PC-3 (cell line): ENCODE results near the gene PADI2.

Source experiments
- EZH2 ChIP-seq: fragments of 300-600 bp; sonication (generic); IDR thresholded peaks from one replicate; pipeline ENCODE4 v1.6.1; 2017; ENCODE audit warnings: antibody characterized with exemption, mild to moderate bottlenecking, low read length; ENCODE audit not compliant: unreplicated experiment
- TF ChIP-seq, protein P1 (sequence below): fragments of 300-600 bp; sonication (generic); conservative IDR thresholded peaks from 2 replicates; pipeline ENCODE4 v1.5.1; 2017; ENCODE audit warnings: antibody characterized with exemption, low read depth, mild to moderate bottlenecking, low read length

- TF ChIP-seq, protein P1, sequence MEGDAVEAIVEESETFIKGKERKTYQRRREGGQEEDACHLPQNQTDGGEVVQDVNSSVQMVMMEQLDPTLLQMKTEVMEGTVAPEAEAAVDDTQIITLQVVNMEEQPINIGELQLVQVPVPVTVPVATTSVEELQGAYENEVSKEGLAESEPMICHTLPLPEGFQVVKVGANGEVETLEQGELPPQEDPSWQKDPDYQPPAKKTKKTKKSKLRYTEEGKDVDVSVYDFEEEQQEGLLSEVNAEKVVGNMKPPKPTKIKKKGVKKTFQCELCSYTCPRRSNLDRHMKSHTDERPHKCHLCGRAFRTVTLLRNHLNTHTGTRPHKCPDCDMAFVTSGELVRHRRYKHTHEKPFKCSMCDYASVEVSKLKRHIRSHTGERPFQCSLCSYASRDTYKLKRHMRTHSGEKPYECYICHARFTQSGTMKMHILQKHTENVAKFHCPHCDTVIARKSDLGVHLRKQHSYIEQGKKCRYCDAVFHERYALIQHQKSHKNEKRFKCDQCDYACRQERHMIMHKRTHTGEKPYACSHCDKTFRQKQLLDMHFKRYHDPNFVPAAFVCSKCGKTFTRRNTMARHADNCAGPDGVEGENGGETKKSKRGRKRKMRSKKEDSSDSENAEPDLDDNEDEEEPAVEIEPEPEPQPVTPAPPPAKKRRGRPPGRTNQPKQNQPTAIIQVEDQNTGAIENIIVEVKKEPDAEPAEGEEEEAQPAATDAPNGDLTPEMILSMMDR, result no peak
- no peak for TF ChIP-seq EZH2
These were observed 44.1 kb upstream of the PADI2 start for GRCh38 chr1:17163371-17163770.
